NCI-H2081 (cell line): ENCODE measurements around the gene ZFP3.
"Not testable (repeated sequence)": the region's sequence is repeated elsewhere in the genome, so short reads cannot be mapped to it uniquely, and the experiment has no call there.

Experiments used
- DNase-seq, 2 experiments: peaks; one replicate each; lab custom pipeline; 2025; lab: John Stamatoyannopoulos, UW

The ZFP3 gene

DNA sequence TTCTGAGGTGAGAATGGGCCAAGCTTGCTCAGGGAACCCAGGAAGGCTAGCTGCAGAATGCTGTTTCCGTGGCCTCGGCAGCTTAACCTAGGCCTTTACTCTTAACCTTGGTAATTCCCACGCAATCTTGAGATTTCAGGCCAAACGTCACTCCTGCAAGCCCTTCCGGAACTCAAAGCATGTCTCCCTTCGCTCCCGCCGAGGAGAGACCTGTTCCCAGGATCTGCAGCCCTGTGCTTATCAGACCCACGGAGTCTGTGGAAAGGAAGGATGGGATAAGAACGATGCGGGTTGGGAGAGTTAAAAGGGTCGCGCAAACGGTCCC lies 524 bp upstream of the ZFP3 start:
- DNase-seq = no peak

DNA sequence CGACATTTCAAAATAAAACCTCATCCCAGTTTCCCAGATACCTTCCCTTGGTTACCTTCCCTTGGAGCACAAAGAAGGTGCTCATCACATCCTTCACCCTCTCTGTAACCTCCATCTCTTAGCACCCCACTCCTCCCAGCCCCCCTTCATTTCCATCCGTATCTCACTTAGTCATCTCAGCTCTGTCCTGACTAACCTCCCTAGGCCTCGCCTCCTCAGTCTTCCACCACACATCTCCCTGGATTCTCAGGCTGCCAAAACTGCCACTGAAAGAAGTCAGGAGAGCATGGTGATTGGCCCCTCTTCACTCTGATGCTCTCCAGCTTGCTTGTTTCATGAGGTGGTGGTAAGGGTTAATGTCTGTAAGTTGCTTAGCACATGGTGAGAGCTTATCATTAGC lies 2.3 kb downstream of the ZFP3 start:
- no peak for DNase-seq

DNA sequence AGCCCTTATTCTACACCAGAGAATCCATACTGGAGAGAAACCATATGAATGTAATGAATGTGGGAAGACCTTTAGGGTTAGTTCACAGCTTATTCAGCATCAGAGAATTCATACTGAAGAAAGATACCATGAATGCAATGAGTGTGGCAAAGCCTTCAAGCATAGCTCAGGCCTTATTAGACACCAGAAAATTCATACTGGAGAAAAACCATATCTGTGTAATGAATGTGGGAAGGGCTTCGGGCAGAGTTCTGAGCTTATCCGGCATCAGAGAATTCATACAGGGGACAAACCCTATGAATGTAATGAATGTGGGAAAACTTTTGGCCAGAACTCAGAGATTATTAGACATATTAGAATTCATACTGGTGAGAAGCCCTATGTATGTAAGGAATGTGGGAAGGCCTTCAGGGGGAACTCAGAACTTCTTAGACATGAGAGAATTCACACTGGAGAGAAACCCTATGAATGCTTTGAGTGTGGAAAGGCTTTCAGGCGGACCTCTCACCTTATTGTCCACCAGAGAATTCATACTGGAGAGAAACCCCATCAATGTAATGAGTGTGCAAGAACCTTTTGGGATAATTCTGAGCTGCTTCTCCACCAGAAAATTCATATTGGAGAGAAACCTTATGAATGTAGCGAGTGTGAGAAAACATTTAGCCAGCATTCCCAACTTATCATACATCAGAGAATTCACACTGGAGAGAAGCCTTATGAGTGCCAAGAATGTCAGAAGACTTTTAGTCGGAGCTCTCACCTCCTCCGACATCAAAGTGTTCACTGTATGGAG lies 14.1 kb downstream of the ZFP3 start:
- DNase-seq = no peak

DNA sequence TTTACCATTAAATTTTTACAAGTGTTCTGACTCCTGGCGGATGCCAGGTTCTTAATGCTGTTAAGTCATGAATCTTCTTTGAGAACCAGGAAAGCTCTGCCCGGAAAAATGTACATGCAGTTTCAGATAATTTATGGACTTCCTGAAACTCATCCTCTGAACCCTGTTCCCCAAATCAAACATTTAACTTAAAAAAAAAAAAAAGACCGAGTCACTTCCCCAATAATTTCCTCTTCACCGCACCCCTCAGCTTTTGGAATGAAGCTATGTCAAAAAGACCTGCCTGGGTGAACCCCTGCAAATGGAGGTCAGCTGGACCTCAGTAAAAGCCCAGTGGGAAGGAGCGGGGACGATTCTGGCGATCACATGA lies 18.4 kb downstream of the ZFP3 start:
- DNase-seq = no peak

DNA sequence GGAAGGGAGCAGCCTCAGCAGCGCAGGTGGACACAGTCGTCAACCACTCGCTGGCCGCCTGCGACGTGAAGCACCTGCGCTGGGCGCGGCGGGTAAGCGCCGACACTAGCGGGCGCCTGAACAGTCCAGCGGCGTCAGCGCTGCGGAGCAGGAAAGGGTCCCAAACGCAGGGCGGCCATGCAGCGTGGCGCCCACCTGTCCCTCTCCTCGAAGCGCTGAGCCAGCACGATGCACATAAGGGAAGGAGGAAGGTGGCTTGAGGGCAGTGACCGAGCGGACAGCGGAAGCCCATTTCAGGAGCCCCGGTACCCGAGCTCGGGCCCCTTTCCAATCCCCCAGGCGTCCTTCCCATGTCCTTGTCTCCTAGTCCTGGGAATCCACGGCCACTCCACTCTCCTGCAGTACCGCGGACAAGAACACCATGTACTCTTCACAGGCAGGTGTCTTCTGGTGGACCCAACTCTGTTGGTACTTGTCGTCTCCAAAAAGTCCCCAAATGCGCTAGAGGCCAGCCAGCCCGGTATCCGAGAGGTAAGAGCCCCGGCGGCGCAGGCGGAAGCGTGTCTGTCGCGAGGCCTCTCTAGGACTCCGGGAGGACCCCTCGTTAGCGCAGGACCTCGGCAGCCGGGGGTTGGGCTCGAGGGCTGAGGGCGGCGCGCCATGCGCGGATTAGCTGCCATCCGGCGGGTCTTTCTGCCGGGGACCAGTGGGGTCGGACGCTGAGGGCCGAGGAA lies 19.0 kb downstream of the ZFP3 start:
- DNase-seq = no peak

DNA sequence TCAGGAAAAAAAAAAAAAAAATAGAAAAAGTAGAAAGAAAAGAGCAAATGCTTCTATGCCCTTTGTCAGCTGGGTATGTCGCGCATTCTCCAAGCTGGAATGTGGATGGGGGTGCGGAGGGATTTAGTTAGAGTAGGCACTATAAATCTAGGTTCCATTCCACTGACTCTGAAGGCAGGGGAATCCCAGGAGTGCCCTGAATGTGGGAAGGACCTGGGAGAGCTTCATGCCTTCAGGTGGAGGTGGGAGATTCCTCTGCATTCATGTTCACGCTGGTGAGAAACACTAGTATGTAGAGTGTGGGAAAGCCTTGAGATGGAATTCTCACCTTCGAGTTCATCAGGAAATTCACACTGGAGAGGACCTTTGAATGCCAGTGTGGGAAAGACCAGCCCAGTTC lies 21.0 kb downstream of the ZFP3 start:
- no peak for DNase-seq

DNA sequence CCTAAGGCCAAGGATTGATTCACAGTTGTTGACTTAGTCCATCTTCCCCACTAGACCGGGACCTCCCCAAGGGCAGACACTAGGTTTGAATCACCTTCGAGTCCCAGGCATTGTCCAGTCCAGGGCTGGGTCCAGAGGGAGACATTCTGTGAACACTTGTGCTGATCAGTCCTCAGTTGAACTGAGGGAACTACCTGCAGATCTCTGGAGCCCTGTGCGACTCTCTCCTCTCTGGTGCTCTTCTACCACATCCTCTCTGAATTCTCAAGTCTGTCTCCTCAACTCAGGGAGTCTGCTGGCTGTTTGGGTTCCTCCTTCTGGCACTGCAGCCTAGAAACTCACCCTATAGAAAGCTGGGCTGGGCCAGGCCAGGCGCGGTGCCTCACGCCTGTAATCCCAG lies 22.6 kb downstream of the ZFP3 start:
- DNase-seq = no peak

DNA sequence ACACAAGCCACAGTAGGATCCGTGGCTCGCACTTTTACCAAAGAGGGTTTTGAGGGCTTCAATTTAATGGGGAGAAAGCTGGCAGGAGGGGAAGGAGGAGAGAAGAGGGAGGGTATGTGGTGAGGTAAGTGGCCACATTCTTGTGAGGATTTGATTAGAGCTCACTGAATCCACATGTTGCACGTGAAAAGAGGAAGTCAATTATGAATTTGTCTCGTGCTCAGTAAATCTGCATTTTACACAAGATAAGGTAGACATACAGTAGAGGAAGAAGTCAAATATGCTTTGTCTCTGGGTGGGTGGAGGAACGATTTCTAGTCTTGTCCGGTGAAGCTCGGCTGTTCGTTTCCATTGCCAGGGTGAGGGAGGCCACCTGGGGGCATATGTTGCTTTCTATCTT lies 32.5 kb downstream of the ZFP3 start:
- DNase-seq = no peak

DNA sequence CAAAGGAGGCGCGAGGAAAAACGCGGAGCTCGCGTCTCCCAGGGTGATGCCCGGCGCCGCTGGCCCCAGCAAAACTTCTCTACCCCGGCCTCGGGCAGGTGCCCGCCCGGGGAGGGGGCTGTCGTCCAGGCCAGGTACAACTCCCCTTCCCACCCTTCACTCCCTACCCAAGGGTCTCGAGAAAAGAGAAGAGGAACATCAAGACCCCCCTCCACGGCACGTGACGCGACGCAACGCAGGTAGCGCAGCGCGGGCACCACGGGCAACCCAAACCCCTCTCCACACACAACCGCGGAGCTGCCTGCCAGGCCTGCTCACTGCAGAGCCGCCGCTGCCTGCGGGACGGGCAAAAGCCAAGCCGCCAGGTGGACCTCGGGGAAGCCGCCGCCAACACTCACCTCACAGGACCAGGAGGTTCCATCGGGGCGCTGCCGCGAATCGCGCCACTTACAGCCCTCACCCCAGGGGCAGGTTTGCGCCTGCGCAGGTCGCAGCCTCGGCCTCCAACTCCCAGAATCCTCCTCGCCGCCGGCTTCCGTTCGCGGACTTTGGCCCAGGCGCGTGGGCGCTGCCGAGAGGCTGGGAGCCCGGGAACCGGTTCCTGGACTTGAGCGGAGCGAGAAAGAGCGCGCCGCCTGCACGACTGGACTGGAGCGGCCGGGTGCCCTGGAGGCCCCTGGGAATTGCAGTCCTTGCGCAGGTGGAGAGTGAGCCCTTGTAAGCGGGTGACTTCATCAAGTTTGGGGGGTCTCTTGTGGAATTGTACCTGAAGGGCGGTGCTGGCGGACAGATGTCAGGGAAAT lies 33.3 kb downstream of the ZFP3 start, which contains the start of gene ZNF232:
Gene ZNF232, minus strand, starts transcription at position 477 of the 803 bp plus-strand sequence. Its CDS starts 56 bp downstream, at position 421.
- DNase-seq = peak; percentile 88 to 89

DNA sequence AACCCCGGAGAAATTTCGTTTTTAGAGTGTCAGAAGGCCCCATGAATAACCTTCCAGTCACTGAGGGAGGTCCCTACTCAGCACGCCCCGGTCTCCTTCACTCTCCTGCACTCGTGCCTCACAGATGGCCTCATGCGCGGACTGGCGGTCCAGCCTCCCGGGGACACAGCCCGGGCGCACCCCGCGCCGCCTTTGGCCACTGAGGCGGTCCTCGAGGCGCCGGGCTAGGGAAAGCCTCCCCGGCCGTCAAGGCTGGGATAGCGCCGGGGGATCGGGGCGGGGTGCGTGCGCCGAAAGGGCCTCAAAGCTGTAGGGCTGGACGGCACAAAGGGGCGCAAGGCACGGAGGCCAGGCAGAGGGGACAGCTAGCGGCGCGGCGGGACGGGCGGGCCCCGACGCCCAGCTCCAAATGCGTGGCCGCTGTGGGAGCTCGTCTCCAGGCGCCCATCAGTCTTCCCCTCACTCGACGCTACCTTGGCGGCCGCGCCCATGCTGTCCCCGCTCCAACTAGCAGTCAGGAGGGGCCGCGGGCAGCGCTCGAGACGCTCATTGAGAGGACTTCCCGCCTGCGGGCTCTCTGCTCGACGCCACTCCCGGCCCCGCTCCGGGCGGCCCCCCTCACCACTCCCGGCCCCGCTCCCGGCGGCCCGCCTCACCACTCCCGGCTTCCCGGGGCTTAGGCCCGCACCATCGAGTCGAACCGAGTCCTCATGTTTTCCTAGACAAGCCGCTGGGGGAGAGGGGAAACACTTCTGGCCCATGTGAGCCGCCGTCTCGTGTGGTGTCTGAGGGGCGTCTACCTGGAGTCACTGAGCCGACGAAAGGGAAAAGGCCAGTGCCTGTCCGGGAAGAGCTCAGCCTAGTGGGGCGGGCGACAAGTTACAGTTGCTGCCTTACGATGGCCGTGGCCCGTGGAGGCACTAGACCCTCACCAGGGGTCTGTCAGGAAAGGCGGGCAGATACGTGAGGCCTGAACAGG lies 37.7 kb downstream of the ZFP3 start, which contains the start of gene USP6:
Gene USP6, plus strand, starts transcription at position 360 of the 979 bp plus-strand sequence. CDS start 14,336 bp downstream, outside the sequence.
- DNase-seq = no peak

DNA sequence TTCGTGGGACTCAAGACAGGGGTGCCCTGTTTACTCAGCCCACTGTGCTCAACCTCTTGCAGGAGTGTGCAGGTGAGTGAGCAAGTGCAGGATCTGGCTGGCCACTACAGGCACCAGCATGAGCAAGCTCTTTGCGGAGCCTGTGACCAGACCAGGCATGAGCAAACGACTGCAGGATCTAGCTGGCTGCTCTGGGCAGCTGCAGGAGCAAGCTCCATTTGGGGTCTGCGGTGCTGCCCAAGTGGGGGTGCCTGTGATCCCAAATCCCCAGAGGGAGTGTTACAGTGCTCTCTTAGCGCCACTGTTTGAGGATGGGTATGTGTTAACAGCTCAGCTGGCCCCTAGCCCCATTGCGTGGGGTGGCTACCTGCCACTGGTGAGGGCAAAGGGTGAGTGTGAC lies 40.0 kb downstream of the ZFP3 start:
- no peak for DNase-seq

DNA sequence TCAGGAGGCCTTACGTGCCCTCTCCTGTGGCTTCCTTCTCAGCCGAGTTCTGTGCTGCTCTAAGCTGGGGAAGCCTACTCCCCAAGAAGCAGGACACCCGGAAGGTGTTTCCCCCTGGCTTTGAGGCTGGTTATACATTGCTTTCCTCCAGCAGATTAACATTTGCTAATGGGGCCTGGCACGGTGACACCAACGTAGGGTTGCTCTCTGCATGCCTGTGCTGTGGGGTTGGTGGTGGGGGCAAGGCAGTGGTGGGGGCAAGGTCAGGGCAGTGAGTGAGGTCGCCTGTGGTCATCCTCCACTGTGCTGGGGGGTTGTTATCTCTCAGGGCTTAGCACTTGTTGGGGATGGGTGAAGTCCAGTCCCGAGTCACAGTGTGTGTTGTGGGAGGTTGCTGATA lies 41.8 kb downstream of the ZFP3 start:
- DNase-seq = no peak

DNA sequence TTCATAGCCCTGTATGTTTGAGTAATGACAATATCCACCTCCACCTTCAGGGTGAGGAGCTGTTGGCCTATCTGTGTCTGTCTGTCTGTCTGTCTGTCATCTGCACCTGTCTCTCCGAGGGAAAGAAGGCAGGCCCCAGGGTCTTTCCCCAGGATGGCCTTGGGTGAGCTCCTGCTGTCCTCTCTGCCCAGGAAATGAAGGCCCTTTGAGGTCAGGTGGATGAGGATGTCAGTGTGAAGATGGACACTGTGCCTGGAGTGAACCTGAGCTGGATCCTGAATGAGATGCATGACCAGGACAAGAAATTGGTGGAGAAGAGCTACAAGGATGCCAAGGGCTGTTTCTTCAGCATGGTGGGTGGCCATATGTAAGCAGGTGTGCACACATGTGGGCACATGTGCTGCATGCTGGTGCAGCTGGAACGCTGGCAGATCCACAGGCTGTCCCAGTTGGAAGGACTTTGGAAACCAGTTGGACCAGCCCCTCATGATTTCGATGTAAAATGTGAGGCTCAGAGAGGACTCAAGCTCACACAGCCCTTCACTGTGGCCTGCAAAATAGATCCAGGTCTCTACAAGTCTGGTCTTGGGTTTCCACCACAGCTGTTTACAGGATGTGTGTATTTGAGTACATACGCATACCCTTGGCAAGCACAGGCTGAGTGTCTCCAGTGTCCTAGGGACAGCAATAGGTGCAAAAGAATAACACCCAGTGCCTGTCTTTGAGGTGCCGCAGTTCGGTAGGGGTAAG lies 42.3 kb downstream of the ZFP3 start:
- not testable (repeated sequence) for DNase-seq

DNA sequence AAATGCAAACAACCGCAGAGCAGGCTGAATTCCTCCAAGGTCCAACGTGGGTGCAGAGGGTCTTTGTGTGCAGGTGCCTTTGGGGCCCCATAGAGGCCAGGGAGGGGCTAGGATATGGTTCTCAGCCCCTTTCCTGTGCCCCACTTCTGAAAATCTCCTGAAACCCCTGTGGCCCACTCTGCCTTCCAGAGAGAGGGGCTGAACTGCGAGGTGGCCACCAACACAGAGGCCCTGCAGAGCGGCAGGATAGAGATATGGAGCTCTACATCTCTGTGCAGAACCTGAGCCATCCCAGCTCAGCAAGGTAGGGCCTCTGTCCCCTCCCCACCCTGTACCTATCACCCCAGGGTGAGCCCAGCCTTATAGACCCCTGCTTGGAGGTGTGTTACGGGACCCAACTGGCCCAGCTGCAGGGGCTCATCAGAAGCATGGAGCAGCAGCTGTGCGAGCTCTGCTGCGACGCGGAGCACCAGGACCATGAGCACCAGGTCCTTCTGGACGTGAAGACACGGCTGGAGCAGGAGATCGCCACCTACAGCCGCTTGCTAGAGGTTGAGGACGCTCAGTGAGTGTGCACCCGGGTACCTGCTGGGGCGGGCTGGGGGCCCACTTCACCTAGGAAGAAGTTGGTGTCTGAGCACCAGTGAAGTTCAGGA lies 43.0 kb downstream of the ZFP3 start:
- no peak for DNase-seq

DNA sequence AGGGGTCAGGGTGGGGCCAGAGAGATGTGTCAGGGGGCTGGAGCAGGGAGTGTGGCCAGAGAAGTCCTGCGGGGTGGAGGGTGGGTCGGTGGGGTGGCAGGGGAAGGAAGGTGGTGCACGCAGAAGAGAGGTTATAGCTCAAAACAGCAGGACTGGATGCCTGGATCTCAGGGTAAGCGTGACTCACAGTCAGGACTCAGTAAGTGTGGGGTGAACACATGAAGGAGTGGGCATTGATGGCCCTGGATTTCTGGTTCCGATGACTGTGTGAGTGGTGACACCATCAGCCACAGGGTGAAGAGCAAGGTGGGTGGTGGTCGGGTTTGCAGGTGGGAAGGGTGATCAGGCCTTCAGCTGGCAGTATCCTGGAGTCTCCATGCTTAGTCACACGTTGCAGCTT lies 43.8 kb downstream of the ZFP3 start:
- DNase-seq = not testable (repeated sequence)

DNA sequence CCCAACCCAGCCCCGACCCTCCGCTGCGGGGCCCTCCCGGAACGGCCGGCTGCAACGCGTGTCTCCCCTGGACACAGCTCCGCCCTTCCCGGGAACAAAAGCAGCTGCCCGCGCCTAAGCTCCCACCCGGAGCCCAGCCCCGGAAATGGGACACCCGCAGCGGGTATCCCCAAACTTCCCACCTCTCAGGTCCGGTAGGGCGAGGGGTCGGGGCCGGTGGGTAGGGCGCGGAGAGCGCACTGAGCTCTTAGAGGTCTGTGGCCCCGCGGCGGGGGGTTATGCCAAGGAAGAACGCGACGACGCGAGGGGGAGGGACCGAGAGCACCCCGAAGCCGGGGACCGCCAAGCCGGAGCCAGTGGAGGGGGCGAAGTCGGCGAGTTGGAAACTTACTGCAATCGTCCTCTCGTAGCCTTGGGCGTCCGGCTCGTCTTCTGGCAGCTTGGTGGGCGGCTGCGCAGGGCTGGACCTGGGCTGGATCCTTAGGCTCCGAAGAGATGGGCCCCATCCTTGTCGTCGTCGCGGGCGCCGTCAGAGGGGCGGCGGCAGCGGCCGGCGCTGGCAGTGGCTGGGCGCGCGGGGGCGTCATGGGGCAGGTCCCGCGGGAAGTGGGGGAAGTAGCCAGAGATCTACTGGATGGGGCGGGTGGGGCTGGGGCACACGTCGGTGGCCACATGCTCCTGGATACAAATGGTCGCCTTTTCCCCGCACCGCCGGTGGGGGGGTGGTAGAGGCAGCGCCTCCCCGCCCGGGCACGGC lies 44.5 kb downstream of the ZFP3 start:
- DNase-seq = no peak

DNA sequence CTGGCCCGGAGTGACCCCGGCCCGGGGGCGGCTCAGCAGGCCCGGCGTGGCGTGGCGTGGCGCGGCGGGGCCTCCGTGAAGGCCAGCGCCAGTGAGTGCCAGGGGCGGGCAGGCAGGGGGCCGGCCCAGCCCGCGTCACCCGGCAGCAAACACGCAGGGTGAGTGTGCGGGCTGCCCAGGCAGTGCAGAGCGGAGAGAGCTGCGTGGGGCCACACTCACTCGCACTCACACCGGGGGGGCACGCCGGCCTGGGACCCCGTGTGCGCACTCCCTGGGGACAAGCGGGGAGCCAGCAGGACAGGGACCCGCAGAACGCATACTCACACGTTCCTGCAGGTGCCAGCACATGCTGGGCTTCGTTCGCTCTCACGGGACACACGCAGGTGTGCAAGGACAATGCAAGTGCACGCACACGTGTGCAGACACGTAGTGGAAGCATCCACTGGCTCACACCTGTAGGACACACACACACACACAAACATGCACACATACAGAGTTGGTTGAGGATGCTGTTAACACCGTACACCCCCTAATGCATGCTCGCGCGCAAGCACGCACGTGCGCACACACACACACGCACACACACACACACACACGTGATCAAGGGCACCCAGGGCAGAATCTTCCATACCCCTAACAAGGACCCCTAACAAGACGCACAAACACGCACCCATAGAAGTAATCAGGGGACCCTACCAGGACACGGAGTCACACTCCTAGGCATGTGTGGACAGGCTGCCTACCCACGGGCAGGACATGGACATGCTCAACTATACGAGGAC lies 45.3 kb downstream of the ZFP3 start:
- DNase-seq = no peak

DNA sequence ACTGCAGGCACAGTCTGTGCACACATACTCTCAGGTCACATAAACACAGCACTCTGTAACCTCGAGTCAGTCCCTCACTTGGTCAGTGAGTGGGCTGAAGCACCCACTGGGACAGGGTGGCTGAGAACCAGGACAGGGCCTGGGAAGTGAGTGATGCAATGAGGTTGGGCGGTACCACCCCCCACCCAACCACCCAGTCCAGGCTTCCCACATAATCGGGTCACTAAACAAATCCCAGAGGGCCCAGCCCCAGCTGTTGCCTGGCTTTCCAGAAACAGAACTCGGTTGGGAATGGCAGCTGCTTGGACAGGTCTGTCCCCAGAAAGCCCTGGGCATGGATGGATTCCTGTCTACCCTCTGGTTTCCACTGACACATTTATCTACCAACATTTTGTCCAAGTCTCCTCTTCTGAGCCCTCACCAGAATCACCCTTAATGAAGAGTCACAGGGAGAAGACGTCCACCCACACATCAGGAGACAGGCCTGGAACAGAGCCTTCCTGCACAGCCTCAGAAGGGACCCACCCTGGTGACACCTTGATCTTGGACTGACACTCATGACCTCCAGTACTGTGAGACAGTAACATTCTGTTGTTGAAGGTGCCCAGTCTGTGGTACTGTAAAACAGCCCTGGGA lies 46.0 kb downstream of the ZFP3 start:
- DNase-seq = not testable (repeated sequence)
